IPS-20b (cell line): Measurements from ENCODE around the gene GRB14.
"Not testable (repeated sequence)": the region's sequence is repeated elsewhere in the genome, so short reads cannot be mapped to it uniquely, and the experiment has no call there.

ENCODE experiments used
- H3K27ac ChIP-seq: one replicate; pipeline ENCODE4 v1.5.1; 2013; ENCODE audit warnings: low read length
- H3K27me3 ChIP-seq: 2 replicates; pipeline ENCODE4 v1.6.1; 2013; ENCODE audit warnings: mild to moderate bottlenecking, low read length, inconsistent platforms; ENCODE audit not compliant: insufficient read depth
- H3K36me3 ChIP-seq: 2 replicates; pipeline ENCODE4 v1.6.1; 2013; ENCODE audit warnings: low read depth, mild to moderate bottlenecking, inconsistent platforms, low read length, moderate library complexity; ENCODE audit not compliant: insufficient read depth
- H3K4me1 ChIP-seq: 2 replicates; pipeline ENCODE4 v1.6.1; 2013; ENCODE audit warnings: mild to moderate bottlenecking, control low read depth, inconsistent platforms, low read length, moderate library complexity; ENCODE audit not compliant: insufficient read depth
- H3K4me3 ChIP-seq: 2 replicates; pipeline ENCODE4 v1.5.1; 2013; ENCODE audit warnings: mild to moderate bottlenecking, low read length, inconsistent platforms
- H3K9ac ChIP-seq: 2 replicates; pipeline ENCODE4 v1.6.1; 2013; ENCODE audit warnings: low read depth, mild to moderate bottlenecking, inconsistent platforms, low read length, moderate library complexity
- H3K9me3 ChIP-seq: 2 replicates; pipeline ENCODE4 v1.6.1; 2013; ENCODE audit warnings: mild to moderate bottlenecking, low read depth, low read length, inconsistent platforms; ENCODE audit not compliant: insufficient read depth

The GRB14 gene

GRCh38 chr2:164478205-164478604 is 143.1 kb downstream of the GRB14 start:
- Histone ChIP-seq H3K9ac (no peak overlapping the region), H3K4me1 (no peaks in the 10 kb centered on the region), H3K9me3 (no peaks in the 10 kb centered on the region), H3K36me3 (no peaks in the 10 kb centered on the region), H3K27ac (no peak overlapping the region), H3K27me3 (no peaks in the 10 kb centered on the region), H3K4me3 (no peak overlapping the region)

- H3K9me3 ChIP-seq = no peaks in the 10 kb centered on the region
- no peak overlapping the region for H3K9ac ChIP-seq
- H3K4me1 ChIP-seq = no peaks in the 10 kb centered on the region
- no peaks in the 10 kb centered on the region for H3K36me3 ChIP-seq
- H3K27me3 ChIP-seq = no peaks in the 10 kb centered on the region
- no peak overlapping the region for H3K4me3 ChIP-seq
- H3K27ac ChIP-seq = no peak overlapping the region
Measured at GRCh38 chr2:164474873-164475272, 146.4 kb downstream of the GRB14 start.

DNA sequence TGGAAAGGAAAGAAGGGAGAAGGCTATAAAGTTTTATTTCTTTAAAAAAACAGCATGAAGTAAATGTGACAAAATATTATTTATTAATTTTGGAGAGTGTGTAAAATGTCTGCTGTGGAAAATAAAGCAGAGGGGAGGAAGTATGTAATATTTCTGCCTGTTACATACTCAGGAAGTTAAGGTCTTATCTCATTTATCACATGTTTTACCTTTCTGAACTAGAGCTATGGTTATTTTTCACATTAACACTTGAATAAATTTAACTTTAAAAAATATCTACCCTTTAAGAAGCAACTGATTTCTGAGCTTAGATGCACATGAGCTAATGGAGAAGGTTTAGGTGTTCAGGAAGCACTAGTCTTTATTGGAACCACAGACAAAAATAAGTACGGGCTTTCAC is 148.3 kb downstream of the GRB14 start:
- H3K27me3 ChIP-seq = no peaks in the 10 kb centered on the region
- H3K4me1 ChIP-seq = no peaks in the 10 kb centered on the region
- H3K9me3 ChIP-seq = no peaks in the 10 kb centered on the region
- no peaks in the 10 kb centered on the region for H3K36me3 ChIP-seq
- H3K9ac ChIP-seq = no peak overlapping the region
- H3K27ac ChIP-seq = no peak overlapping the region
- no peak overlapping the region for H3K4me3 ChIP-seq

- H3K4me1 ChIP-seq, H3K9ac ChIP-seq, H3K9me3 ChIP-seq, H3K27ac ChIP-seq, H3K4me3 ChIP-seq, H3K36me3 ChIP-seq, H3K27me3 ChIP-seq: not testable (repeated sequence)
Measured at GRCh38 chr2:164465047-164465446, 156.2 kb downstream of the GRB14 start.

DNA sequence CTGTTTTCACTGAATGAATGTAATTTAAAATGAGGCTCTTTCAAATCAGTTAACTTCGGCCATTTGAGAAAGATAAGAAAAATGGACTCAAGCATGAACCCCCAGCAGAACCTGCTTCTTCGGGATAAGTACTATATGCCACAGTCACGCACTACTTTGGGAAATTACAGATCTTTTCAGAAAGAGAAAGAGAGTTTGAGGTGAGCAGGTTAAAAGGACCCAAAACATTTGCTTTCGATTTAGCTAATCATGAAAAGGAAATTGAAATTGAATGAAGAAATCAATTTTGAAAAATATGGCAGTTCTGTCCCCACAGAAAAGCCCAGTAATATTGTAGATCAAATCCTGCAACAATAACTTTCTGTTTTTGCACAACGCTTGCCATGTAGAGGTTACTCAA is 156.9 kb downstream of the GRB14 start:
- no peak overlapping the region for H3K4me3 ChIP-seq

DNA sequence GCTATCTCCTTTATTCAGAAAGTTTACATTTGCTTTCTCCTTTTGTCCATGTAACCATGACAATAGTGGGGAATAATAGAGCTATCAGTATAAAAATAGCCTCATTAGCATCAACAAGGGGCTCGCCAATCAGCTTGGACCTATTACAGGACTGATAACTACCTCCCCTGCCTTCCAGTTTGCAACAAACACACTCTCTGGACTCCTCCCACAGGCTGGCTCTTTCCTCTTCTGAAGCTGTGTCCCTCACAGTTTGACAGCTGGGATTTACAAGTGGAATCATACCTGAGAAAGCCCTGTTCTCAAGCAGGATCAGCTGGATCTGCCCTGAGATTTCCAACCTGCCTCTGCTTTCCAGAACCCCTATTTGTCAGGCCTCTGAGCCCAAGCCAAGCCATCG is 162.5 kb downstream of the GRB14 start:
- Histone ChIP-seq H3K9me3 (no peaks in the 10 kb centered on the region), H3K9ac (no peak overlapping the region), H3K27ac (no peak overlapping the region), H3K4me3 (no peak overlapping the region), H3K36me3 (no peaks in the 10 kb centered on the region), H3K27me3 (no peaks in the 10 kb centered on the region), H3K4me1 (peaks cover 9% of the 10 kb centered on the region; the same call in 1 of the 2 replicates)

More for the DNA sequence above, 156.9 kb downstream of the GRB14 start:
- no peak overlapping the region for H3K27ac ChIP-seq
- no peaks in the 10 kb centered on the region for H3K4me1 ChIP-seq
- H3K9me3 ChIP-seq = no peaks in the 10 kb centered on the region
- no peaks in the 10 kb centered on the region for H3K36me3 ChIP-seq
- H3K27me3 ChIP-seq = no peaks in the 10 kb centered on the region
- H3K9ac ChIP-seq = no peak overlapping the region

DNA sequence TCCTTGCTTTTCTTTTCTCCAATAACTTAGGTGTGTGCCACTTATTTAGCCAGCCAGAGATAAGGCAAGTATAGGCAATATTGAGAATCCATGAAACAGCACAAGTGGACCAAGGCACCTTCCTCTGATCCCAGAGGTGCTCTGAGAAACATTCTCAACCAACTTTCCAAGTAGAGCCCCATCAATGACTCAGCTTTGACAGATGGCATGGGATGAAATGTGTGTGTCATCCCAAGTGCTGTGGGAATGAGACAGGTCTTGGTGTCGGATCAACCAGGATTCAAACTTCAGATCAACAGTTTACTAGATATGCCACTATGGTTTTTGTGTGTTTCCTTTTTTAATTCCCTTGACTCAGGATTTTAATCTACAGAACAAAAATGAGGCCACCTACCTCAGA is 164.0 kb downstream of the GRB14 start:
- Histone ChIP-seq H3K27ac (no peak overlapping the region), H3K4me3 (no peak overlapping the region), H3K9me3 (no peaks in the 10 kb centered on the region)

GRCh38 chr2:164456619-164457018 is 164.7 kb downstream of the GRB14 start:
- Histone ChIP-seq H3K9ac (no peak overlapping the region), H3K4me1 (peaks cover 9% of the 10 kb centered on the region; the same call in 1 of the 2 replicates), H3K9me3 (no peaks in the 10 kb centered on the region), H3K36me3 (no peaks in the 10 kb centered on the region), H3K4me3 (no peak overlapping the region), H3K27ac (no peak overlapping the region), H3K27me3 (no peaks in the 10 kb centered on the region)

More for the DNA sequence above, 164.0 kb downstream of the GRB14 start:
- H3K4me1 ChIP-seq = peaks cover 9% of the 10 kb centered on the region; the same call in 1 of the 2 replicates
- H3K36me3 ChIP-seq = no peaks in the 10 kb centered on the region
- H3K27me3 ChIP-seq = no peaks in the 10 kb centered on the region
- no peak overlapping the region for H3K9ac ChIP-seq

GRCh38 chr2:164453656-164454305 is 167.5 kb downstream of the GRB14 start:
- H3K27me3 ChIP-seq = no peaks in the 10 kb centered on the region
- H3K9ac ChIP-seq = no peak overlapping the region
- no peak overlapping the region for H3K4me3 ChIP-seq
- no peaks in the 10 kb centered on the region for H3K9me3 ChIP-seq
- H3K27ac ChIP-seq = no peak overlapping the region
- peaks cover 7% of the 10 kb centered on the region; the same call in 1 of the 2 replicates for H3K4me1 ChIP-seq
- H3K36me3 ChIP-seq = no peaks in the 10 kb centered on the region

- Histone ChIP-seq H3K27me3 (no peaks in the 10 kb centered on the region), H3K4me3 (no peak overlapping the region), H3K9me3 (no peaks in the 10 kb centered on the region), H3K9ac (no peak overlapping the region), H3K36me3 (no peaks in the 10 kb centered on the region), H3K4me1 (0 out of 2 replicates have a peak, but pooled peaks cover 3% of the 10 kb centered on the region), H3K27ac (no peak overlapping the region)
Measured at GRCh38 chr2:164450278-164450677, 171.0 kb downstream of the GRB14 start.

DNA sequence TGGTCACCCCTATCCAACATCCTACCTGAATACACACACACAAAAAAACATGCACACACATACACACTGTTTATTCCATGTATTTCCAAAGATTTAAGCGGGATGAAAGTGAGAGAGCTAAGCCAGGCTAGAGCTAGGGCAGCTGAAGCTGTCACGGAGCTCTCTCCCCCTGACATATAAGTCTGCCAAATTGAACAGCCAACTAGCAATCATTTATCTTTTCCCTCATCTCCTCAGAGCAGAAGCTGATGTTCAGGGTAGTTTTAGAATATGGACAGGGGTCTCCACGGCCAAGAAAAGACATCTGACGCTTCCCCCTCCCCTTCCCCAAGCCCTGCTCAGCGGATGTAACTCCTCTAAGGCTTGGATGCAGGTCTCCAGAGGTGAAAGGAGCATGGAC is 171.6 kb downstream of the GRB14 start:
- no peaks in the 10 kb centered on the region for H3K9me3 ChIP-seq
- no peak overlapping the region for H3K27ac ChIP-seq
- no peaks in the 10 kb centered on the region for H3K27me3 ChIP-seq
- H3K36me3 ChIP-seq = no peaks in the 10 kb centered on the region
- no peak overlapping the region for H3K4me3 ChIP-seq
- 0 out of 2 replicates have a peak, but pooled peaks cover 3% of the 10 kb centered on the region for H3K4me1 ChIP-seq
- no peak overlapping the region for H3K9ac ChIP-seq

- H3K4me3 ChIP-seq = no peak overlapping the region
- H3K36me3 ChIP-seq = no peaks in the 10 kb centered on the region
- H3K9ac ChIP-seq = no peak overlapping the region
- no peak overlapping the region for H3K27ac ChIP-seq
- no peaks in the 10 kb centered on the region for H3K27me3 ChIP-seq
- no peaks in the 10 kb centered on the region for H3K9me3 ChIP-seq
- 0 out of 2 replicates have a peak, but pooled peaks cover 3% of the 10 kb centered on the region for H3K4me1 ChIP-seq
Measured at GRCh38 chr2:164447660-164448059, 173.6 kb downstream of the GRB14 start.
